H1 (cell line): ENCODE results near the gene C19orf38. TPM values are rescaled to one million over a fixed set of nuclear protein-coding genes. Genes with fewer than 3 reads are reported as not detected.

Experiments used
- CTCF ChIA-PET: fragments of 300-600 bp; sonication (Branson Sonifier 250); formaldehyde crosslinking; loops from one replicate; lab custom pipeline; 2021; ENCODE audit not compliant: partially characterized antibody; lab: Charles Lee
- POLR2A ChIA-PET: fragments of 300-600 bp; sonication (Branson Sonifier 250); formaldehyde crosslinking; loops from one replicate; lab custom pipeline; 2021; ENCODE audit warnings: inconsistent platforms; ENCODE audit not compliant: partially characterized antibody; lab: Charles Lee
- DNase-seq, 2 experiments: peaks; one replicate each; pipeline versions ENCODE4 v3.0.0 to v3.0.0-alpha.2; 2010 to 2022; ENCODE audit warnings: low spot score in 2 of 2, low read depth in 1 of 2, mixed read lengths in 1 of 2
- FAIRE-seq: peaks from 2 replicates; lab custom pipeline; 2011; peaks lifted over from hg19 to GRCh38; lab: Jason Lieb, UNC
- H2AFZ ChIP-seq: 2 replicates; pipeline ENCODE4 v1.8.1; 2012; ENCODE audit warnings: low read length, inconsistent platforms
- H2AK5ac ChIP-seq: 2 replicates; pipeline ENCODE4 v1.6.1; 2013; ENCODE audit warnings: low read depth, low read length
- H2BK120ac ChIP-seq: replicated peaks from 2 replicates; pipeline ENCODE3; 2013; ENCODE audit warnings: low read depth, low read length, inconsistent platforms
- H2BK12ac ChIP-seq: 2 replicates; pipeline ENCODE4 v1.6.1; 2013; ENCODE audit warnings: low read depth, low read length
- H2BK15ac ChIP-seq: 2 replicates; pipeline ENCODE4 v1.6.1; 2013; ENCODE audit warnings: low read length
- H2BK20ac ChIP-seq: 2 replicates; pipeline ENCODE4 v1.6.1; 2013; ENCODE audit warnings: low read length
- H2BK5ac ChIP-seq: 2 replicates; pipeline ENCODE4 v1.6.1; 2013; ENCODE audit warnings: low read depth, low read length
- H3K14ac ChIP-seq: 2 replicates; pipeline ENCODE4 v1.6.1; 2013; ENCODE audit warnings: inconsistent platforms; ENCODE audit not compliant: insufficient read length
- H3K18ac ChIP-seq: 2 replicates; pipeline ENCODE4 v1.6.1; 2013; ENCODE audit warnings: low read length; ENCODE audit errors: extremely low read depth
- H3K23ac ChIP-seq: 2 replicates; pipeline ENCODE4 v1.6.1; 2013; ENCODE audit warnings: inconsistent platforms; ENCODE audit not compliant: insufficient read length
- H3K23me2 ChIP-seq: 2 replicates; pipeline ENCODE4 v1.6.1; 2013; ENCODE audit warnings: low read depth, low read length
- H3K27ac ChIP-seq: 2 replicates; pipeline ENCODE4 v1.6.1; 2011; ENCODE audit warnings: low read depth, low read length, inconsistent platforms
- H3K27me3 ChIP-seq, 4 experiments: replicated peaks in 1 of 4; 1 replicate in 1 of 4; 2 replicates in 3 of 4; pipeline versions ENCODE4 v1.6.1 to v1.8.1; 2011 to 2013; ENCODE audit warnings: low read length in 3 of 4, mild to moderate bottlenecking in 3 of 4, inconsistent platforms in 2 of 4, mixed read lengths in 2 of 4, moderate library complexity in 1 of 4; ENCODE audit not compliant: control insufficient read depth in 3 of 4, insufficient read depth in 3 of 4; ENCODE audit errors: extremely low read depth in 1 of 4
- H3K36me3 ChIP-seq, 4 experiments: 2 replicates each; pipeline versions ENCODE4 v1.6.1 to v1.8.1; 2011 to 2013; ENCODE audit warnings: mild to moderate bottlenecking in 4 of 4, low read length in 3 of 4, moderate library complexity in 2 of 4, control low read depth in 1 of 4, inconsistent platforms in 1 of 4; ENCODE audit not compliant: insufficient read depth in 4 of 4, control insufficient read depth in 2 of 4
- H3K4ac ChIP-seq: replicated peaks from 2 replicates; pipeline ENCODE3; 2013; ENCODE audit warnings: low read length, low read depth, mixed read lengths, inconsistent platforms; ENCODE audit not compliant: insufficient read length
- H3K4me1 ChIP-seq, 4 experiments: replicated peaks in 1 of 4; 1 replicate in 1 of 4; 2 replicates in 3 of 4; pipeline versions ENCODE4 v1.6.1 to v1.8.1; 2011 to 2013; ENCODE audit warnings: low read length in 3 of 4, inconsistent platforms in 2 of 4, mixed read lengths in 1 of 4; ENCODE audit not compliant: insufficient read depth in 4 of 4, control insufficient read depth in 3 of 4
- H3K4me2 ChIP-seq, 2 experiments: 2 replicates each; pipeline versions ENCODE4 v1.6.1 to v1.8.1; 2011 to 2013; ENCODE audit warnings: low read depth in 2 of 2, low read length in 2 of 2, control low read depth in 1 of 2, inconsistent platforms in 1 of 2, mild to moderate bottlenecking in 1 of 2; ENCODE audit not compliant: insufficient read depth in 1 of 2
- H3K4me3 ChIP-seq, 4 experiments: fragments of 200-600, 300-600 bp in 1 of 4; sonication (generic), shearing (Covaris generic), sonication (Bioruptor Twin) in 1 of 4; 2 replicates each; pipeline versions ENCODE4 v1.5.1 to v1.8.1; 2011 to 2016; ENCODE audit warnings: low read length in 4 of 4, low read depth in 3 of 4, control low read depth in 2 of 4, inconsistent platforms in 2 of 4, mild to moderate bottlenecking in 2 of 4, mixed read lengths in 1 of 4, moderate library complexity in 1 of 4; ENCODE audit not compliant: insufficient read depth in 2 of 4; ENCODE audit errors: extremely low read depth in 1 of 4
- H3K56ac ChIP-seq: replicated peaks from 2 replicates; pipeline ENCODE3; 2013; ENCODE audit warnings: low read depth, mild to moderate bottlenecking, mixed read lengths, low read length, inconsistent platforms; ENCODE audit not compliant: insufficient read length
- H3K79me1 ChIP-seq: 2 replicates; pipeline ENCODE4 v1.6.1; 2013; ENCODE audit warnings: low read depth, low read length, control low read depth
- H3K79me2 ChIP-seq, 2 experiments: 2 replicates each; pipeline versions ENCODE4 v1.6.1 to v1.8.1; 2012 to 2013; ENCODE audit warnings: low read length in 2 of 2, mild to moderate bottlenecking in 2 of 2, inconsistent platforms in 1 of 2; ENCODE audit not compliant: insufficient read depth in 2 of 2, control insufficient read depth in 1 of 2
- H3K9ac ChIP-seq, 4 experiments: replicated peaks in 1 of 4; 1 replicate in 1 of 4; 2 replicates in 3 of 4; pipeline versions ENCODE4 v1.6.1 to v1.8.1; 2011 to 2013; ENCODE audit warnings: low read depth in 3 of 4, low read length in 3 of 4, control low read depth in 2 of 4, mild to moderate bottlenecking in 2 of 4, moderate library complexity in 2 of 4, inconsistent platforms in 1 of 4; ENCODE audit errors: extremely low read depth in 1 of 4
- H3K9me3 ChIP-seq, 2 experiments: 2 replicates each; pipeline versions ENCODE4 v1.6.1 to v1.8.1; 2012 to 2013; ENCODE audit warnings: mild to moderate bottlenecking in 2 of 2, moderate library complexity in 2 of 2, control low read depth in 1 of 2, inconsistent platforms in 1 of 2, low read depth in 1 of 2, low read length in 1 of 2, mixed read lengths in 1 of 2; ENCODE audit not compliant: insufficient read depth in 2 of 2
- H4K20me1 ChIP-seq, 2 experiments: replicated peaks in 1 of 2; 2 replicates each; pipeline versions ENCODE3 to v1.8.1; 2011 to 2013; ENCODE audit warnings: inconsistent platforms in 2 of 2, low read length in 2 of 2, mild to moderate bottlenecking in 1 of 2; ENCODE audit not compliant: insufficient read depth in 2 of 2, control insufficient read depth in 1 of 2
- H4K5ac ChIP-seq: 2 replicates; pipeline ENCODE4 v1.6.1; 2013; ENCODE audit warnings: low read length, low read depth, mixed read lengths, inconsistent platforms; ENCODE audit not compliant: insufficient read length
- H4K8ac ChIP-seq: 2 replicates; pipeline ENCODE4 v1.8.0; 2013; ENCODE audit warnings: mild to moderate bottlenecking, moderate library complexity, low read length, inconsistent platforms; ENCODE audit not compliant: insufficient read depth; ENCODE audit errors: extremely low read depth
- H4K91ac ChIP-seq: replicated peaks from 2 replicates; pipeline ENCODE3; 2013; ENCODE audit warnings: low read length, mixed read lengths, inconsistent platforms; ENCODE audit not compliant: insufficient read length
- JUN ChIP-seq: IDR thresholded peaks from 2 replicates; pipeline ENCODE4 v1.6.1; 2011; ENCODE audit warnings: low read depth, mild to moderate bottlenecking, improper control_type of control experiment, low read length
- KDM1A ChIP-seq: fragments of 200-600, 300-600 bp; sonication (generic); IDR thresholded peaks from 2 replicates; pipeline ENCODE4 v1.7.1; 2016; ENCODE audit warnings: mild to moderate bottlenecking, low read length, borderline replicate concordance
- SIRT6 ChIP-seq: IDR thresholded peaks from one replicate; pipeline ENCODE4 v1.7.1; 2012; ENCODE audit warnings: low read length, inconsistent platforms
- WGBS, 2 experiments: shearing (Covaris generic) in 1 of 2; methylation state at CpG; one replicate each; pipeline versions ENCODE4 v1.1.6 to v1.1.7; 2013 to 2015; ENCODE audit warnings: low lambda C conversion rate in 2 of 2, mixed read lengths in 2 of 2, inconsistent platforms in 1 of 2, low coverage in 1 of 2, missing lambda C conversion rate in 1 of 2; ENCODE audit not compliant: insufficient replicate concordance in 2 of 2, insufficient coverage in 1 of 2, insufficient read length in 1 of 2; ENCODE audit errors: extremely low coverage in 1 of 2, missing lambda C conversion rate in 1 of 2; 5-methylcytosine and 5-hydroxymethylcytosine counted together
- polyA plus RNA-seq, 7 experiments: library from polyadenylated mRNA; depleted of rRNA in 3 of 7; stranded (reverse) in 5 of 7; unstranded in 2 of 7; fragments of >200 nt in 5 of 7; fragments of 200-250 nt in 2 of 7; gene quantifications; 1 replicate in 5 of 7; 2 replicates in 1 of 7; 4 replicates in 1 of 7; pipeline versions ENCODE4 v1.2.1 to v1.2.3, GENCODE V29; 2011 to 2013; ENCODE audit warnings: missing spikeins in 2 of 7, mixed read lengths in 2 of 7
- total RNA-seq: library from RNA; stranded (reverse); fragmentation: NEBNext Ultra II Directional; extraction: Animal tissue kit (Norgen Biotek cat#: 25700); gene quantifications from 2 replicates; pipeline ENCODE4 v1.2.1, GENCODE V29; 2021

Gene C19orf38
- total and polyA plus RNA-seq, 2 of the 8 experiments (the other 6 are each of a cell fraction or from before 2014, with no cell fraction given): 0.53 TPM; not detected in 1

DNA sequence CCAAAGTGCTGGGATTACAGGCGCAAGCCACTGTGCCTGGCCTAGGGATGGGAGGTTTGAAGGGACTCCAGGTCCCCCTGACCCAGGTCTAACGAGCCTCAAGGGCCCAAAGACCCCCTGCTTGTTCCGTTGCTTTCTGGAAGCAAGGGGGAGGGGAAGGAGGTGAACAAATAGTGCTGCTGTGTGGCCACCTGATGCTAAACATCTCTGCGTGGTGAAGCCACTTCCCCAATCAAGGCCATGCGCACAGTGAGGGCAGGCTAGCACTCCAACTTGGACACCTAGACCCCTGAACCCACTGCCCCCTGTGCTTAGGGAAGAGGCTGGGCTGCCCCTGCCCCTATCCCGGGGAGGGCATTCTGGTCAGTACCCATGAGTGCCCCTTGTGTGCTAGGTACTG is 47.1 kb downstream of the C19orf38 start:
- no peak overlapping the region for H2BK120ac ChIP-seq
- no peak overlapping the region for H2BK5ac ChIP-seq
- no peaks in the 10 kb centered on the region for H3K36me3 ChIP-seq
- H3K23ac ChIP-seq: no peak overlapping the region
- no peak overlapping the region for H2BK20ac ChIP-seq
- peaks cover 0 to 83% of the 10 kb centered on the region in 2 experiments; a peak in 2 of 4 replicates for H3K79me2 ChIP-seq
- no peak overlapping the region for H3K18ac ChIP-seq
- CTCF ChIA-PET: interaction anchor here (0.6 to 5.4 kb wide), 7 partner anchors 10 to 1022 kb away, joined by 3 to 29 read pairs (median 7); no protein-coding TSS in a partner anchor
- H3K9ac ChIP-seq: 0 out of 7 replicates have a peak overlapping the region, but pooled peaks of 1 of the 4 experiments have one; percentile 11
- H4K20me1 ChIP-seq: peaks cover 10 to 27% of the 10 kb centered on the region in 2 experiments
- WGBS, 2 experiments: 87% methylated on average over 6 of the region's 6 CpGs; no CpG with 5 or more reads in 1 of the 2 experiments
- peaks cover 14 to 32% (median 27%) of the 10 kb centered on the region in 4 experiments for H3K4me1 ChIP-seq
- POLR2A ChIA-PET: interaction anchor here (3.8 kb wide), 1 partner anchor 15 kb away, joined by 18 read pairs; no protein-coding TSS in a partner anchor
- H3K4me2 ChIP-seq: 0 out of 4 replicates have a peak overlapping the region, but pooled peaks of 1 of the 2 experiments have one; percentile 14
- H4K5ac ChIP-seq: no peak overlapping the region
- H2BK15ac ChIP-seq: no peak overlapping the region
- no peak overlapping the region for H2BK12ac ChIP-seq
- no peaks in the 10 kb centered on the region for H3K27me3 ChIP-seq
- TF ChIP-seq JUN (no peak), SIRT6 (no peak), KDM1A (no peak)
- no peak for DNase-seq
- no peak overlapping the region for H3K14ac ChIP-seq
- peak overlapping the region; percentile 31 for H4K8ac ChIP-seq
- 0 out of 2 replicates have a peak overlapping the region, but pooled peaks have one; percentile 3 for H3K27ac ChIP-seq
- H3K79me1 ChIP-seq: peaks cover 34% of the 10 kb centered on the region
- H3K23me2 ChIP-seq: no peaks in the 10 kb centered on the region
- H4K91ac ChIP-seq: no peak overlapping the region
- no peaks in the 10 kb centered on the region for H3K9me3 ChIP-seq
- no peak for FAIRE-seq
- no peak overlapping the region for H3K4me3 ChIP-seq
- H3K4ac ChIP-seq: peak overlapping the region; percentile 44
- H3K56ac ChIP-seq: no peak overlapping the region
- H2AFZ ChIP-seq: no peak overlapping the region
- no peak overlapping the region for H2AK5ac ChIP-seq
